Calu3 (cell line): ENCODE data around the gene NRP1. TPM values are rescaled to one million over a fixed set of nuclear protein-coding genes. Genes with fewer than 3 reads are reported as not detected.

Source experiments
- BruUV-seq: library from RNA; stranded (reverse); fragments of 400-500 nt; replicated peaks from 2 replicates; lab custom pipeline; 2021; lab: Mats Ljungman, UMichigan
- CTCF ChIA-PET: fragments of 300-600 bp; sonication (Branson Sonifier 250); formaldehyde crosslinking; loops from one replicate; lab custom pipeline; 2022; ENCODE audit warnings: antibody characterized with exemption; lab: Charles Lee
- DNase-seq: peaks from one replicate; pipeline ENCODE4 v3.0.0; 2022
- H3K27ac Mint-ChIP-seq: one replicate; pipeline ENCODE4 v1.8.0; 2022; ENCODE audit warnings: mixed read lengths; ENCODE audit not compliant: unreplicated experiment
- H3K27me3 Mint-ChIP-seq: one replicate; pipeline ENCODE4 v1.8.0; 2022; ENCODE audit warnings: mixed read lengths; ENCODE audit not compliant: unreplicated experiment
- H3K36me3 Mint-ChIP-seq: one replicate; pipeline ENCODE4 v1.8.0; 2022; ENCODE audit warnings: mild to moderate bottlenecking, moderate library complexity, mixed read lengths; ENCODE audit not compliant: insufficient read depth, unreplicated experiment
- H3K4me1 Mint-ChIP-seq: one replicate; pipeline ENCODE4 v1.8.0; 2022; ENCODE audit warnings: mild to moderate bottlenecking, low read depth, mixed read lengths; ENCODE audit not compliant: unreplicated experiment
- H3K4me3 Mint-ChIP-seq: one replicate; pipeline ENCODE4 v1.8.0; 2022; ENCODE audit warnings: mild to moderate bottlenecking, low read depth, moderate library complexity, mixed read lengths; ENCODE audit not compliant: unreplicated experiment
- H3K9me3 Mint-ChIP-seq: one replicate; pipeline ENCODE4 v1.8.0; 2022; ENCODE audit warnings: low read depth, mixed read lengths; ENCODE audit not compliant: unreplicated experiment
- CTCF ChIP-seq: fragments of 200-600 bp; IDR thresholded peaks from one replicate; pipeline ENCODE4 v1.8.0; 2022; ENCODE audit warnings: antibody characterized with exemption; ENCODE audit not compliant: unreplicated experiment
- intact Hi-C: fragments of 100-400 bp; cut with micrococcal nuclease; formaldehyde crosslinking; loops from one replicate; pipeline ENCODE4 v1.10.0; 2022; ENCODE audit not compliant: unreplicated experiment
- total RNA-seq: library from RNA; stranded (reverse); gene quantifications from 2 replicates; pipeline ENCODE4 v1.2.3, GENCODE V29; 2022

Gene NRP1
- total RNA-seq, 1 experiment from 2014 or later: 96.3 TPM

DNA sequence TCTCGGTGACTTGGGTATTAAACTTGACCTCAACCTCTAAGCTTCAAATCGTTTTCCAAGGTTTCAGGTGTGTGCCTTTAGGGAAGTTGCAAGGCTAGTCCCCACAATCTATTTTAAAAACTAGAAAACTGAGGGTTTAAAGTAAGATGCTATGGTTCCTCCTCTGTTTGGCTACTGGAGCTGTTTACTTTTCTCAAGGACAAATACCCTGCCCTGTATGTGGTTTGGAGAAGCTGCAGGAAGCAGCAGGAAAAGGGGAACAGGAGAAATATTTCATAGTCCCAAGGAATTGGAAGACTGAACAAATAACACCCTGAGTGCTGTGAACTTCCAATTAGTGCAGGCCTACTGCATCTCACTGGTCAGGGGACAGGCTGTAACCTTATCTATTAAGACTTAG is 135.9 kb downstream of the NRP1 start:
- CTCF ChIA-PET: no interaction called here
- no peak for DNase-seq

DNA sequence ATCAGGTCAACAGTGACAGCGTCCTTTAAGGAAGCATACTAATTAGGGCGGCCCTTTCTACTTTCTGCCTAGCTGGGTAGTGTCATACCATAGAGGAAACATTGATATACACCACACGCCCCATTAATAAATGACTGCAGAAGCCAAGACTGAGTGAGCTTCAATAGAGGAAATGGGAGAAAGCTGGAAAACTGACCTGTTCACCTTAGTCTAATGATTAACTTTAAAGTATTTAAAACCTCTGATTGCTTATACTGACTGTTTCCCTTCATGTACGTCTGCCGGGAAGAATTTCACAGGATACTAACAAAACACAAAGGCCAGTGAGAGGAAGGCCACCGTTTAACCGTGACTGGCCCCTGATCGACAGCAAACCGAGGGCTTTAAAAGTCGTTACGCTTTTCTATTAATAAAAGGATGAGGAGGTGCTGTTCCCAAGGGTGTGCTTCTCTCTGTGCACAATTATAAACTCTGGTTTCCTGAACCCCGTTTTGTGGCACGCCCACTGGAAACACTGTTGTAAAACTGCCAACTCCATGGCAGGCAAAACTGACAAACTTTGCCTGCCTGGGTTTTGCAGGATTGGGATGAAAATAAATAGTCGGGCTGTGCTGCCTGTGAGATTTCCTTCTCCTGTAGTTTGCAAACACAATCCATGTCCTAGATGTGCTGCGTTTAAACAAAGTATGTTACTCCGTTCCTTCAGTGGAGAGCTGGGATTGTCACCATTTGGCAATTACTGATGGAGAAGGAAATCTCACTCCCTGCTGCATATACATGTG is 137.6 kb downstream of the NRP1 start:
- Mint-ChIP-seq H3K27me3 (no peaks in the 10 kb centered on the region), H3K4me3 (peak overlapping the region; percentile 56), H3K4me1 (peaks cover 65% of the 10 kb centered on the region), H3K9me3 (no peaks in the 10 kb centered on the region), H3K27ac (peak overlapping the region; percentile 81), H3K36me3 (peaks cover 61% of the 10 kb centered on the region)
- CTCF ChIA-PET: interaction anchor here (0.8 to 1.3 kb wide), 2 partner anchors 187 to 1441 kb away, joined by 4 read pairs; no protein-coding TSS in a partner anchor
- BruUV-seq: no TSS peak
- intact Hi-C loops: loop anchor here (5.0 kb wide), 3 partner anchors 65 to 1440 kb away; partner anchors contain the start of gene NRP1
- no peak for TF ChIP-seq CTCF
- peak; percentile 47 for DNase-seq

More for the DNA sequence above, 135.9 kb downstream of the NRP1 start:
- intact Hi-C loops: loop anchor here (5.0 kb wide), 3 partner anchors 64 to 1439 kb away; partner anchors contain the start of gene NRP1
- no TSS peak for BruUV-seq
- Mint-ChIP-seq H3K27me3 (no peaks in the 10 kb centered on the region), H3K4me3 (no peak overlapping the region), H3K27ac (peak overlapping the region; percentile 30), H3K36me3 (peaks cover 53% of the 10 kb centered on the region), H3K4me1 (peaks cover 57% of the 10 kb centered on the region), H3K9me3 (no peaks in the 10 kb centered on the region)
- no peak for TF ChIP-seq CTCF

- TF ChIP-seq CTCF: no peak
- H3K4me1 Mint-ChIP-seq: peaks cover 65% of the 10 kb centered on the region
- BruUV-seq: no TSS peak
- no peak for DNase-seq
- no peaks in the 10 kb centered on the region for H3K27me3 Mint-ChIP-seq
- intact Hi-C loops: loop anchor here (5.0 kb wide), 3 partner anchors 66 to 1441 kb away; partner anchors contain the start of gene NRP1
- CTCF ChIA-PET: interaction anchor here (0.8 to 1.3 kb wide), 2 partner anchors 186 to 1442 kb away, joined by 4 read pairs; no protein-coding TSS in a partner anchor
- H3K9me3 Mint-ChIP-seq: no peaks in the 10 kb centered on the region
- H3K27ac Mint-ChIP-seq: peak overlapping the region; percentile 81
- peaks cover 61% of the 10 kb centered on the region for H3K36me3 Mint-ChIP-seq
- H3K4me3 Mint-ChIP-seq: peak overlapping the region; percentile 56
Observed at GRCh38 chr10:33196377-33196706, 138.1 kb downstream of the NRP1 start.

GRCh38 chr10:33195608-33196376 is 138.7 kb downstream of the NRP1 start:
- Mint-ChIP-seq H3K4me1 (peaks cover 65% of the 10 kb centered on the region), H3K27ac (peak overlapping the region; percentile 81)
- DNase-seq: peak; percentile 9

More at GRCh38 chr10:33195608-33196376, 138.7 kb downstream of the NRP1 start:
- peaks cover 65% of the 10 kb centered on the region for H3K36me3 Mint-ChIP-seq
- no peaks in the 10 kb centered on the region for H3K27me3 Mint-ChIP-seq
- CTCF ChIA-PET: interaction anchor here (0.8 to 1.3 kb wide), 2 partner anchors 186 to 1442 kb away, joined by 4 read pairs; no protein-coding TSS in a partner anchor
- intact Hi-C loops: loop anchor here (2.0 to 5.0 kb wide), 4 partner anchors 39 to 1442 kb away; partner anchors contain the start of gene NRP1
- H3K9me3 Mint-ChIP-seq: no peaks in the 10 kb centered on the region
- BruUV-seq: no TSS peak
- peak overlapping the region; percentile 24 for H3K4me3 Mint-ChIP-seq
- TF ChIP-seq CTCF: no peak
